Nucleus accumbens (tissue), 56 donors: ENCODE data around the gene SH2D4B.

Experiments used
- DNase-seq, 56 donors: peaks; one replicate each; lab custom pipeline; 2025; lab: John Stamatoyannopoulos, UW

The SH2D4B gene

GRCh38 chr10:80669485-80669884 is 131.8 kb downstream of the SH2D4B start:
- no peak for DNase-seq

- DNase-seq = no peak
These were observed 133.1 kb downstream of the SH2D4B start for GRCh38 chr10:80670774-80671173.

GRCh38 chr10:80671847-80672246 is 134.1 kb downstream of the SH2D4B start:
- no peak for DNase-seq

- no peak for DNase-seq
These were observed 134.9 kb downstream of the SH2D4B start for GRCh38 chr10:80672613-80673012.

GRCh38 chr10:80674809-80675208 is 137.1 kb downstream of the SH2D4B start:
- DNase-seq = no peak

- DNase-seq = no peak
These were observed 143.4 kb downstream of the SH2D4B start for GRCh38 chr10:80681142-80681541.

- no peak for DNase-seq
These were observed 146.6 kb downstream of the SH2D4B start for GRCh38 chr10:80684259-80684658.

GRCh38 chr10:80685355-80685754 is 147.7 kb downstream of the SH2D4B start:
- DNase-seq = no peak

GRCh38 chr10:80686734-80687475 is 149.2 kb downstream of the SH2D4B start:
- DNase-seq = no peak

GRCh38 chr10:80687476-80687789 is 149.7 kb downstream of the SH2D4B start:
- DNase-seq = no peak

GRCh38 chr10:80690434-80690833 is 152.7 kb downstream of the SH2D4B start:
- no peak for DNase-seq

- no peak for DNase-seq
These were observed 153.7 kb downstream of the SH2D4B start for GRCh38 chr10:80691441-80691840.

GRCh38 chr10:80693565-80693964 is 155.9 kb downstream of the SH2D4B start:
- no peak for DNase-seq

GRCh38 chr10:80694930-80695329 is 157.2 kb downstream of the SH2D4B start:
- DNase-seq = no peak
